ENCODE measurements around the gene TNFRSF11A. TPM values are rescaled to one million over a fixed set of nuclear protein-coding genes. Genes with fewer than 3 reads are reported as not detected.

The TNFRSF11A gene
- total RNA-seq, 1 donor from 2014 or later, result 8.9 TPM

DNA sequence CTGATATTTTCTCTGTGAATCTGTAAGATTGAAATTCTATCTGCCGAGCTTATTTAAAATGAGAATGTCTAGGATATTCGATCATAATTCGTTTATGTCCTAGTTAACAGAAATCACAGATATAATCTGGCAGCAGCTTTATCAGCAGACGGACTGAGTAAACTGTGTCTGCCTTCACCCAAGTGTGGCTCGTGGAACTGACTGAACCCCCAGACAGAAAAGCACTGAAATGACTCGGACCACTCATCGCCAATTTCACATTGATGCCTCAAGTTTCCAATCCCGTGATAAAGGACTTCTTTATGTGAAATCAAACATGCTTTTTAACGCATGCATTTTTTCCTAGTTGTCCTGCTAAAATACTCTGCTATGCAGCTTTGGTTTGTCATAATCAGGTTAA lies 15.9 kb downstream of the TNFRSF11A start:
- Histone ChIP-seq H3K4me3 (ENCODE audit: low read length in 3 of 3) (no peak overlapping the region), H3K36me3 (ENCODE audit: control insufficient read depth in 3 of 3, insufficient read depth in 3 of 3, low read length in 3 of 3) (no peaks in the 10 kb centered on the region), H3K9ac (ENCODE audit: low read depth in 1 of 3, low read length in 3 of 3) (no peak overlapping the region), H3K27me3 (ENCODE audit: control insufficient read depth in 3 of 3, insufficient read depth in 3 of 3, low read length in 3 of 3) (peaks cover 3 to 12% (median 7%) of the 10 kb centered on the region in 3 donors), H3K4me1 (ENCODE audit: control insufficient read depth in 3 of 3, insufficient read depth in 3 of 3, low read length in 3 of 3) (peaks cover 0 to 6% (median 0%) of the 10 kb centered on the region in 3 donors), H3K9me3 (ENCODE audit: control insufficient read depth in 3 of 3, low read length in 3 of 3) (no peaks in the 10 kb centered on the region), H3K27ac (ENCODE audit: low read depth, low read length) (no peak overlapping the region)

DNA sequence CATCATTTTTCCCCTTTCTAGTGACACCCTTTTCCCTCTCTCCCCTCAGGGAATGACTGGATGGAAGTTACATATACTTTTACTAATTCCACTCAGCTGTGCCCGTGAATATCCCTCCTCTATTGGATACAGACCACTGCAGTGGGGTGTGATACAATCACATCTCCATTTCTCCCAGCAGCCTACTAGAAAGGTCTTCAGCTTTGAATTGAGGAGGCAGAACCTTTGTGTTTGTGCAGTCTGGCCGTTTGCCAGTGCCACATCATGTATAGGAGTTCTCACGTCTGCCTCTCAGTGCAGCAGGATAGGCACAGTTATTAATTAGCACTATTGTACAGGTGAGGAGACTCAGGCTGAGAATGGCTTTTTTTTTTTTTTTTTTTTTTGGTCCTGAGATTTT lies 16.4 kb downstream of the TNFRSF11A start:
- H3K4me3 ChIP-seq (ENCODE audit: low read length in 3 of 3), result no peak overlapping the region
- H3K4me1 ChIP-seq (ENCODE audit: control insufficient read depth in 3 of 3, insufficient read depth in 3 of 3, low read length in 3 of 3), result peaks cover 0 to 6% (median 0%) of the 10 kb centered on the region in 3 donors
- H3K36me3 ChIP-seq (ENCODE audit: control insufficient read depth in 3 of 3, insufficient read depth in 3 of 3, low read length in 3 of 3), result no peaks in the 10 kb centered on the region
- no peaks in the 10 kb centered on the region for H3K9me3 ChIP-seq (ENCODE audit: control insufficient read depth in 3 of 3, low read length in 3 of 3)
- peaks cover 3 to 12% (median 7%) of the 10 kb centered on the region in 3 donors for H3K27me3 ChIP-seq (ENCODE audit: control insufficient read depth in 3 of 3, insufficient read depth in 3 of 3, low read length in 3 of 3)
- no peak overlapping the region for H3K27ac ChIP-seq (ENCODE audit: low read depth, low read length)
- no peak overlapping the region for H3K9ac ChIP-seq (ENCODE audit: low read depth in 1 of 3, low read length in 3 of 3)

DNA sequence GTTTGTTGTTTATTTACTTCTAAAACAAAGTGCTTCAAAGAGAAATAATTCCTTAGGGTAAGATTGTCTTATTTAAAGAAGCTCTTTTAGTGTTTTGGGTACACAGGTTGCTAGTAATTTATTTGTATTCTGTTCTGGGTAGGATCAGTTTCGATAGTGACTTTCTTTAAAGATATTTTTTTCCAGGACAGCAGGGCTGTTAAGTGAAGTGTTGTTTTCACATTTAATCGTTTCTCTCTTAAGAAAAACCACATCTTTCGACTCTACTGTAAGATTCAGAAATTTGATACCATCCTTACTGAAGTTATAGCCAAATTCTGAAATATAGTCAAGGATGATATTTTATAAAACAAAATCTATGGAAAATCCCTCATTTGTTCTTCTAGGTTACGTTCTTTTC lies 17.8 kb downstream of the TNFRSF11A start:
- Histone ChIP-seq H3K27me3 (ENCODE audit: control insufficient read depth in 3 of 3, insufficient read depth in 3 of 3, low read length in 3 of 3) (peaks cover 3 to 12% (median 7%) of the 10 kb centered on the region in 3 donors), H3K9me3 (ENCODE audit: control insufficient read depth in 3 of 3, low read length in 3 of 3) (no peaks in the 10 kb centered on the region), H3K9ac (ENCODE audit: low read depth in 1 of 3, low read length in 3 of 3) (no peak overlapping the region), H3K4me1 (ENCODE audit: control insufficient read depth in 3 of 3, insufficient read depth in 3 of 3, low read length in 3 of 3) (peaks cover 0 to 6% (median 0%) of the 10 kb centered on the region in 3 donors), H3K27ac (ENCODE audit: low read depth, low read length) (no peak overlapping the region), H3K36me3 (ENCODE audit: control insufficient read depth in 3 of 3, insufficient read depth in 3 of 3, low read length in 3 of 3) (no peaks in the 10 kb centered on the region), H3K4me3 (ENCODE audit: low read length in 3 of 3) (no peak overlapping the region)

DNA sequence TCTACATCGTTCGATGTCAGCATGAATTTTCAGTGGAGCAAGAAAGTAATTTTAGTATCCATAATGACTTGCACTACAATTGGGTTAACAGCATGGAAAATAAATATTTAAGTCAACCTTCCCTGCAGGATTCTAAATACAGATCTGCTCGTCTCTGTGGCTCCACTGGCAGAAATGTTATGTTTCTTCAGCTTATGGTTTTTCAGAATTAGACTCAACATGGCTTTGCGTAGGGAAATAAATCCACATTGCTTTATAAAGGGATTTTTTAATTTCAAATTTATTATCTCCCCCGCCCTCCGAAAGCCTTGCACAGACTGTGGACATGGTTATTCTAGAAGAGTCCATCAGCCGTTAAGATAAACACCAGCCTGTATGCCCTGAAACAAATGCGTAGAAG lies 18.2 kb downstream of the TNFRSF11A start:
- H3K9me3 ChIP-seq (ENCODE audit: control insufficient read depth in 3 of 3, low read length in 3 of 3), result no peaks in the 10 kb centered on the region
- H3K27me3 ChIP-seq (ENCODE audit: control insufficient read depth in 3 of 3, insufficient read depth in 3 of 3, low read length in 3 of 3), result peaks cover 3 to 12% (median 7%) of the 10 kb centered on the region in 3 donors
- no peaks in the 10 kb centered on the region for H3K36me3 ChIP-seq (ENCODE audit: control insufficient read depth in 3 of 3, insufficient read depth in 3 of 3, low read length in 3 of 3)
- H3K27ac ChIP-seq (ENCODE audit: low read depth, low read length), result no peak overlapping the region
- H3K4me1 ChIP-seq (ENCODE audit: control insufficient read depth in 3 of 3, insufficient read depth in 3 of 3, low read length in 3 of 3), result peaks cover 0 to 6% (median 0%) of the 10 kb centered on the region in 3 donors
- H3K4me3 ChIP-seq (ENCODE audit: low read length in 3 of 3), result no peak overlapping the region
- H3K9ac ChIP-seq (ENCODE audit: low read depth in 1 of 3, low read length in 3 of 3), result no peak overlapping the region

DNA sequence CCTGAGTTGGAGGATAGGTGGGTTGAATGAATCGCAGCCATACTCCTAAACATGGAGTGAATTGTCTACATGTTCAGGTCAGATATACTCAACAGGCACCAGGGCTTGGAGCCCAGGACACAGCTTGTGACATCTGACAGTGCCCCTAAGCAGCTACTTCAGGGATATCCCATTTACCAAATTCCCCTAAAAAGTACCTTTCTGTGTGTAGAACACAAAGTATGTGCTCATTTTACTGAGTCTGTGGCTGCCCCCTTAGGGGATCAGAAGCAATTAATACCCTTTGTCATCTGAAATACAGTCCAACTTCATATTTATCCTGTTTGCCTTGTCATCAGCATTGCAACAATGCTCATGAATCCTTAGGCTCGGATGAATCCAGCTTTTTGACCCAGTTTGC lies 20.8 kb downstream of the TNFRSF11A start:
- no peaks in the 10 kb centered on the region for H3K9me3 ChIP-seq (ENCODE audit: control insufficient read depth in 3 of 3, low read length in 3 of 3)
- H3K27ac ChIP-seq (ENCODE audit: low read depth, low read length), result no peak overlapping the region
- H3K27me3 ChIP-seq (ENCODE audit: control insufficient read depth in 3 of 3, insufficient read depth in 3 of 3, low read length in 3 of 3), result peaks cover 0 to 7% (median 4%) of the 10 kb centered on the region in 3 donors
- peaks cover 0 to 6% (median 0%) of the 10 kb centered on the region in 3 donors for H3K4me1 ChIP-seq (ENCODE audit: control insufficient read depth in 3 of 3, insufficient read depth in 3 of 3, low read length in 3 of 3)
- no peak overlapping the region for H3K9ac ChIP-seq (ENCODE audit: low read depth in 1 of 3, low read length in 3 of 3)
- H3K4me3 ChIP-seq (ENCODE audit: low read length in 3 of 3), result no peak overlapping the region
- no peaks in the 10 kb centered on the region for H3K36me3 ChIP-seq (ENCODE audit: control insufficient read depth in 3 of 3, insufficient read depth in 3 of 3, low read length in 3 of 3)

DNA sequence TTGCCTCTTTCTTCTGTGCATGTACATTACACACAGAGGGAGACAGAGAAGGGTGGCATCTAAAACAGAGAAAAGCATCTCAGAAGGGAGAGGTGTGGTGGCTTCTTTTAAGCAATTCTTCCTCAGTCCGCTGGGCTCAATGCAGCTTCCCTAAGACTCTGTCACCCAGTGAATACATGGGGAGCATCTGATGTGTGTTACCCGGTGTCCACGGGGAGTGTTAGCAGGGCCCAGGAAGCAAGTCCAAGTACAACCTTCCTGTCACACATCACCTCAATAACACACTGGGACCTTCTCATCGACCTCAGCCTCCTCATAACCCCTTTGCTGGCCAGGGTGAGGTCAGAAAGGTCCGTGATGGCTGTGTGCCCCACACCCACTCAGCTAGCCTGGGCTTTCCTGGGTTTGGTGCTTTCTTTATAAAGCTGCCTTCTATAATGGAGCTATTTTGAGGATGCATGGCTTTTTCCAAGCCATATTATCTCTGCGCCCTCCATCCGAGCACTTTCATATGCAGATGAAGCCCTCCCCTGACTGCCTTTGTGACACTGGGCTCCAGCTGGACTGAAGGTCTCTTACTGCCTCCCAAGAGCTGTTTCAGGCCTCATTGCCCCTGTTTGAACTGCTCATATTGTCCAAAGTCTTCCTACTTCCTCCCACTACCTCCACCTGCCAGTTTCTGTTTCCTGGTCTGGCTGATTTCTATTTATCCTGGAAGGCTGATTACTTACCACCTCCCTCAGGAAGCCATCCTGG lies 21.4 kb downstream of the TNFRSF11A start:
- Histone ChIP-seq H3K9ac (ENCODE audit: low read depth in 1 of 3, low read length in 3 of 3) (no peak overlapping the region), H3K27me3 (ENCODE audit: control insufficient read depth in 3 of 3, insufficient read depth in 3 of 3, low read length in 3 of 3) (peaks cover 0 to 5% (median 4%) of the 10 kb centered on the region in 3 donors)

DNA sequence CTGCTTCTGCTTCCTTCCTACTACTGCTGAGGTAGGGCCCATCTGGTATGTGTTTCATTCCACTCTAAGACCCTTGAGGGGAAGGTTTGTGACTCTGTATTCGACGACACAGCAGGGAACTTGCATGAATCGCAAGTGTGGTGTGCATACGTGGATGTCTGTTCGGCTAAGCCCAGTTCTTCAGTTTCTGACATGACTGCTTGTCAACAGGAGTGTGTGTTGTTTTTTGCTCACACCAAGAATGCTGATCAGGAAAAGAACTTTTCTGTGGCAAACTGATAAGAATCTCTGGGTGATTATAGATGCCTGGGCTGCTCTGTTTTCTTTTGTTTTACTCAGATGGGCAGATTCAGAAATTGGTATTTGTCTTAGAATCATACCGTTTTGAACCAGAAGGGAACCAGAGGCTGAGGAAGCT lies 22.0 kb downstream of the TNFRSF11A start:
- Histone ChIP-seq H3K27me3 (ENCODE audit: control insufficient read depth in 3 of 3, insufficient read depth in 3 of 3, low read length in 3 of 3) (peaks cover 0 to 4% (median 4%) of the 10 kb centered on the region in 3 donors), H3K4me1 (ENCODE audit: control insufficient read depth in 3 of 3, insufficient read depth in 3 of 3, low read length in 3 of 3) (peaks cover 0 to 6% (median 0%) of the 10 kb centered on the region in 3 donors), H3K36me3 (ENCODE audit: control insufficient read depth in 3 of 3, insufficient read depth in 3 of 3, low read length in 3 of 3) (no peaks in the 10 kb centered on the region), H3K27ac (ENCODE audit: low read depth, low read length) (no peak overlapping the region), H3K9me3 (ENCODE audit: control insufficient read depth in 3 of 3, low read length in 3 of 3) (no peaks in the 10 kb centered on the region), H3K4me3 (ENCODE audit: low read length in 3 of 3) (no peak overlapping the region), H3K9ac (ENCODE audit: low read depth in 1 of 3, low read length in 3 of 3) (no peak overlapping the region)

More for the DNA sequence above, 21.4 kb downstream of the TNFRSF11A start:
- Histone ChIP-seq H3K4me1 (ENCODE audit: control insufficient read depth in 3 of 3, insufficient read depth in 3 of 3, low read length in 3 of 3) (peaks cover 0 to 6% (median 0%) of the 10 kb centered on the region in 3 donors), H3K27ac (ENCODE audit: low read depth, low read length) (no peak overlapping the region), H3K4me3 (ENCODE audit: low read length in 3 of 3) (no peak overlapping the region), H3K36me3 (ENCODE audit: control insufficient read depth in 3 of 3, insufficient read depth in 3 of 3, low read length in 3 of 3) (no peaks in the 10 kb centered on the region), H3K9me3 (ENCODE audit: control insufficient read depth in 3 of 3, low read length in 3 of 3) (no peaks in the 10 kb centered on the region)

DNA sequence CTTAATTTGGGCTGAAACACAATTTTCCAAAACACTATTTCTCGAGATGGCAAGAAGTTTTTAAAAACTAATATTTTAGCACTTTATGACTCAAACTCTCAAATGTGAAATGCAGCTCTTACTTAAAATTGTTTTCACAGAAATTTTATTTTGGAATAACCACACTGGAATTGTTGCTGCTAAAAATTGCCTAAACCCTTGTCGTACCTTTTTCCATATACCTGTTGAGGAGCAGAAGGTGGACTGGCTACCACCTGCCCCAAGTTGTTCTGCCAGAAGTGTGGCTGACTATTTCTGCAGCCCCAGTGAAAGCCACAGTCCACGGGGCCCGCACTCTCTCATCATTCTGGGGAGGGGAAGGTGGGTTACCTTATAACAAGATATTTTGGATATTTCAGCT lies 23.4 kb downstream of the TNFRSF11A start:
- Histone ChIP-seq H3K27me3 (ENCODE audit: control insufficient read depth in 3 of 3, insufficient read depth in 3 of 3, low read length in 3 of 3) (peaks cover 0 to 4% (median 4%) of the 10 kb centered on the region in 3 donors), H3K4me1 (ENCODE audit: control insufficient read depth in 3 of 3, insufficient read depth in 3 of 3, low read length in 3 of 3) (peaks cover 0 to 6% (median 0%) of the 10 kb centered on the region in 3 donors), H3K36me3 (ENCODE audit: control insufficient read depth in 3 of 3, insufficient read depth in 3 of 3, low read length in 3 of 3) (no peaks in the 10 kb centered on the region), H3K27ac (ENCODE audit: low read depth, low read length) (no peak overlapping the region), H3K9ac (ENCODE audit: low read depth in 1 of 3, low read length in 3 of 3) (no peak overlapping the region), H3K4me3 (ENCODE audit: low read length in 3 of 3) (no peak overlapping the region), H3K9me3 (ENCODE audit: control insufficient read depth in 3 of 3, low read length in 3 of 3) (no peaks in the 10 kb centered on the region)

DNA sequence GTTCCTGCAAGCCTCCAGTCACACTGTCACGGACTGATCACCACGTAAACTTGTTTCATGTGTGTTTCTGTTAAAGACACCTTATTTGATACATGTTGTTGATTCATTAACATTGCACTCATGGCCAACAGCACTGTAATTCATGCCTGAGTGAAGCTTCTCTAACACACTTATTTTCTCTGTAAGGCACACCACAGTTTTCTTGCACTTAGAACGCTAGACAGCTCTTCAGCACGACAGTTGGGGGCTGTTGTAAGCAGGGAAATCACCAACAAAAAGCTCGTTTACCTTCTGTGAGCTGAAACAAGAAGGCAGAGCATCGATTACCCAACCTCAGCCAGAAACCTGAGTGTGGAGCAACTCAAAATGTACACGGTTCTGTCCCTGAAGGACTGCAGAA lies 28.1 kb downstream of the TNFRSF11A start:
- Histone ChIP-seq H3K27ac (ENCODE audit: low read depth, low read length) (no peak overlapping the region), H3K4me3 (ENCODE audit: low read length in 3 of 3) (no peak overlapping the region), H3K27me3 (ENCODE audit: control insufficient read depth in 3 of 3, insufficient read depth in 3 of 3, low read length in 3 of 3) (peaks cover 0 to 4% (median 0%) of the 10 kb centered on the region in 3 donors), H3K36me3 (ENCODE audit: control insufficient read depth in 3 of 3, insufficient read depth in 3 of 3, low read length in 3 of 3) (no peaks in the 10 kb centered on the region), H3K9ac (ENCODE audit: low read depth in 1 of 3, low read length in 3 of 3) (no peak overlapping the region), H3K9me3 (ENCODE audit: control insufficient read depth in 3 of 3, low read length in 3 of 3) (no peaks in the 10 kb centered on the region), H3K4me1 (ENCODE audit: control insufficient read depth in 3 of 3, insufficient read depth in 3 of 3, low read length in 3 of 3) (no peaks in the 10 kb centered on the region)

DNA sequence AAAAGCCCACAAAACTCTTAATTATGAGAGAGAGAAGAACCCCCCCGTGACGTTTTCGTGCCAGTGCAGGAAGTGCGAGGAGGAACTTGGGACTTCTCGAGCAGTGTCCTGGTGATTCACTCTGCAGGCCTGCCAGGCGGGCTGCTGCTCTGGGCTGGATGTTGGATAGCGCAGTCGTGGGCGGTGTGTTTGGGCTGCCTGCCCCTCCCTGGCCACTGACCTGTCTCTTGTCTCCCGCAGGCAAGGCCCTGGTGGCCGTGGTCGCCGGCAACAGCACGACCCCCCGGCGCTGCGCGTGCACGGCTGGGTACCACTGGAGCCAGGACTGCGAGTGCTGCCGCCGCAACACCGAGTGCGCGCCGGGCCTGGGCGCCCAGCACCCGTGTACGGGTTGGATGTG lies 29.0 kb downstream of the TNFRSF11A start:
- Histone ChIP-seq H3K36me3 (ENCODE audit: control insufficient read depth in 3 of 3, insufficient read depth in 3 of 3, low read length in 3 of 3) (no peaks in the 10 kb centered on the region), H3K9me3 (ENCODE audit: control insufficient read depth in 3 of 3, low read length in 3 of 3) (no peaks in the 10 kb centered on the region), H3K27ac (ENCODE audit: low read depth, low read length) (no peak overlapping the region), H3K4me1 (ENCODE audit: control insufficient read depth in 3 of 3, insufficient read depth in 3 of 3, low read length in 3 of 3) (no peaks in the 10 kb centered on the region), H3K9ac (ENCODE audit: low read depth in 1 of 3, low read length in 3 of 3) (no peak overlapping the region), H3K4me3 (ENCODE audit: low read length in 3 of 3) (no peak overlapping the region), H3K27me3 (ENCODE audit: control insufficient read depth in 3 of 3, insufficient read depth in 3 of 3, low read length in 3 of 3) (no peaks in the 10 kb centered on the region)

Measured in skeletal muscle tissue (tissue), 4 donors.